OCI-LY7 (cell line): ENCODE data around the gene RBBP8NL.

Experiments
- CTCF ChIP-seq: fragments of 200-600 bp; sonication (generic); conservative IDR thresholded peaks from 2 replicates; pipeline ENCODE4 v1.5.1; 2014; ENCODE audit warnings: mild to moderate bottlenecking, antibody characterized with exemption, low read length, moderate library complexity, mixed read lengths
- EZH2phosphoT487 ChIP-seq: fragments of 200-600 bp; sonication (generic); IDR thresholded peaks from 2 replicates; pipeline ENCODE4 v1.6.1; 2018; ENCODE audit warnings: low read depth, borderline replicate concordance, mild to moderate bottlenecking, mixed run types, antibody characterized with exemption, low read length, moderate library complexity, mixed read lengths

- TF ChIP-seq CTCF (no peak), EZH2phosphoT487 (no peak)
Observed at GRCh38 chr20:62392077-62392418, 35.3 kb downstream of the RBBP8NL start.
